GM19324 (cell line): Measurements from ENCODE around the gene SERPINB3.
"Not testable (repeated sequence)": the region's sequence is repeated elsewhere in the genome, so short reads cannot be mapped to it uniquely, and the experiment has no call there.

Experiments used
- ATAC-seq: cut with Tn5 transposase; IDR thresholded peaks from one replicate; pipeline ENCODE4 v1.9.1; 2021; ENCODE audit warnings: mild to moderate bottlenecking, moderate library complexity; ENCODE audit not compliant: unreplicated experiment, low FRiP score

SERPINB3 gene

DNA sequence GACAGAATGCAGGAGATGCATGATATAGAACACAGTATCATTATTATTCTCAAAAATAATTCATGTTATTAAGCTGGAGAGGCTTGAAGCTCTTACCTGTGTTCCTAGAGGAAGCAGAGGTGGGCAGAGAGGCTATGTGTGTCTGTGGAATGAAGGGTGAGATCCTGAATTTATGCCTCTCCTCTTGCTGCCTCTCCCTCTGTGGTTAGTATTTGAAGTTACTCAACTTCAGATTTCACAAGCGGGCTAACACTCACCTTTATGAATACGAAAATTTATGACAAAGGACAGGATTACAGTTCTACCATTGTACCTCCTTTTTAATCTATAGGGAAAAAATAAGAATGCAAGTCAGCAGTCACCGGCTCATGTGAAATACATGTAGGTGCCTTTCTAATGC, at the start of gene SERPINB3:
TSS of gene SERPINB3 (minus strand) at position 144 of the 400 bp plus-strand sequence. CDS start 677 bp downstream, outside the sequence.
- ATAC-seq = not testable (repeated sequence)

DNA sequence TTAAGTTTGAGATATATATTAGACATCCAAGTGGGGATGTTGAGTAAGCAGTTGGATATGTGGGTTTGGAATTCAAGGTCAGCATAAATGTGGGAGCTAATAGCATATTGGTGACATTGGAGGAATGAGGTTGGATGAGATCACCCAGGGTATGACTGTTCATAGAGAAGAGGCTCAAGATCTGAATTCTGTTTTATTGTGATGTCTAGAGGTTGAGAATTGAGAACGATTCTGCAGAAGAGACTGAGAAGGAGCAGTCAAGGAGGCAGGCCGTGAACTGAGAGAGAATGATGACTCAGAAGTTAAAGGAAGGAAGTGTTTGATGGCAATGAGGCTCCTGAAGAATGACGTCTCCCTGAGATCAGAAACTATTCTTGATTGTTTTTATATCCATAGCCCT, 47.0 kb upstream of the SERPINB3 start:
- no peak for ATAC-seq

DNA sequence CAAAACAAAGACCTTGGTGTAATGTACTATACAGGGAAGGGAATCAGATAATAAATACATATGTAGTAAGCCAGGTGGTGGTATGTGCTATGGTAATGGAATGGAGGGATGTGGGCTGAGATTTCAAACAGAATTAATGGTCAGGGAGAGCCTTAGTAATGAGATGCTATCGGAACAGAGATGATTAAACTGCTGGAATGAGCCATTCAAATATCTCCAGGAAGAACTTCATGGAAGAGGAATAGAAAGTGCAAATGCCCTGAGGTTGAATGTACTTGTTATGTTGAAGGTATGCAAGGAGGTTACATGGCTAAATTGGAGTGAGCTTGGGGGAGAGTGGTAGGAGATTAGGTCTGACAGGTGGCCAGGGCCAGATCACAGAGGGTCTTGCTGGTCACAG, 46.1 kb upstream of the SERPINB3 start:
- ATAC-seq = no peak

DNA sequence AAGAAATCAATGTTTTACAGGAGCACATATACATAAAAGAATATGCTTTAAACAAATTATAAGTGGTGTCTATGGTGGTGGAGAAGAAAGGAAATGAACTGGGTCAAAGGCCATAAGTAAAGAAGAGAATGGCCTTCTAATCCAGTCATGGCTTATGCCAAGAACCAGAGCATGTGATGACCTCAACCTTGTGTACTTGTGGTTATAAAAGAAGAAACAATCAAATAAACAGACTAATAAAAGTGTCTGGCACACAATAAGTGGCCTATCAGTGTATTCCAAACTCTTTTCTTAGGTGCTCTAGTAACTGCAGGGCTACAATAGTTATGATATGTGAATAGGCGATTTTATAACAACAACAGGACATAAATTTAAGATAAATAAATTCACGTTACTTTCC, 43.7 kb upstream of the SERPINB3 start:
- ATAC-seq = no peak

DNA sequence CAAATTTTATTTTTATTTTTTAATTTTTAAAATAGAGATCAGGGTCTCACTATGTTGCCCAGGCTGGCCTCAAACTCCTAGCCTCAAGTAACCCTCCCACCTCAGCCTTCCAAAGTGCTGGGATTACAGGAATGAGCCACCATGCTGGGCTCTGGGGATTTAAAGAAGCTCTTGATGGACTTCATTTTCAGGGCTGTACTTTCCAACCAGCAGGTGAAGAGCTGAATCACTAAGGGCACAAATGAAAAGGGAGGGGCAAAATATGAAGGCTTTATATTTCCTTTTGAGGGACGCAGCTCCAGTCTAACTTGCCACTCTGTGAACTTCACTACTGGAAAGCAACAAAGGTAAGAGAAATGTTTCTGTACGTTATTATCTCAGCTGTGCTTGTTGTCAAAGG, 41.0 kb upstream of the SERPINB3 start, which contains the start of gene SERPINB11:
TSS of gene SERPINB11 (plus strand) at position 301 of the 400 bp plus-strand sequence. CDS start 7,234 bp downstream, outside the sequence.
- ATAC-seq = no peak

DNA sequence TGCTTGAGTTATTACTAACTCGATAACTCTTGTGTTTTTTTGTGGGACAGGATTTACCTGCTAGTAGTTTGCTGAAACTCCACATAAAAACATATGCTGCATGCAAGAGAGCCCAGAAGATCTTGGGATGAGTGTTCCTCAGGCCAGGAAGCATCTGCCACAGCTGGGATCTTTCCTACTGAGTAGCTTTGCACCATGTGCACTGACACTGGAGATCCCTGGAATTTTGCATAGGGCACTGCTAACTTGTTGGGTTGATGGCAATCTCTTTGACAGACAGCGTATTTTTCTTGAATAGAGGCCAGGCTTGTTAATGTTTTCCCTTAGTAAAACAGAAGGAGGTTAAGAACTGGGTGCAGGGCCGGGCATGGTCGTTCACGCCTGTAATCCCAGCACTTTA, 40.3 kb upstream of the SERPINB3 start:
- no peak for ATAC-seq

DNA sequence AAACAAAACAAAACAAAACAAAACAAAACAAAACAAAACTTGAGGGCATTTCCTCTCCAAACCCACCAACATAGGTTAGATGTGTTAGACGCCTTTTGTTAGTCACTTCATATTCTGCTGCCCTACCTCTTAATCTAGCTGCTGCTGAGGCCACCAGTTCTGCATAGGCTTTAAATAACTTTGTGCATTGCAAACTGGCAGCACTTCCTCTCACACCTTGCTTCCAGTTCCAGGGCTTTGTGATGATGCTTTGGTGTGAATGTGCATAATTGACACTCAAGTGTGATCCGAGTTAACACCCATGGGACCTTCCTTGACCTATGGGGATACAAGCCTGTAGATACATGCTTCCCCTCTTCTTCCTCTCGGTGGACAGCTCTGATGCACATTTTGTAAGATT, 38.8 kb upstream of the SERPINB3 start:
- ATAC-seq = no peak

DNA sequence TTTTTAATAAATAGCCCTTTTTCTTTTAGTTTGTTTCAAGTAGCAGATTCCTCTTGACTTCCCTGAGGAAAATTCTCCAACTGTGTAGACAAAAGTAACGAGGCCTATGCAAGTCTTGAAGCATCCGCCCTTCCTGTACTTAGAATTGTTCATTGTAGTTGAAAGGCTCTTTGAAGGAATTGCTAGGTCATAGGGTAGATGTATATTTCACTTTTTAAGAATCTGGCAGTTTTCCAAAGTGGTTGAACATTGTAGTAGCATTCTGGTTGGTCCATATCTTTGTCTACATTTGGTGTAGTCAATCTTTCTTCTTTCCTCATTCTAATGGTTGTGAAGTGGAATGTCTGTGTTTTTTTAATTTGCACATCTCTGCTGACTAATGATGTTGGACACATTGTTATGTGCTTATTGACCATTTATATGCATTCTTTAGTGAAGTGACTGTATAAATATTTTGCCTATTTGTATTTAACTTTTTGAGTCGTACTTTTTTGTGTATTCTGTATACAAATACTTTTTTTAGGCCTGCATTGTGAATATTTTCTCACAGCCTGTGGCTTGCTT, 35.5 kb upstream of the SERPINB3 start:
- ATAC-seq = no peak

DNA sequence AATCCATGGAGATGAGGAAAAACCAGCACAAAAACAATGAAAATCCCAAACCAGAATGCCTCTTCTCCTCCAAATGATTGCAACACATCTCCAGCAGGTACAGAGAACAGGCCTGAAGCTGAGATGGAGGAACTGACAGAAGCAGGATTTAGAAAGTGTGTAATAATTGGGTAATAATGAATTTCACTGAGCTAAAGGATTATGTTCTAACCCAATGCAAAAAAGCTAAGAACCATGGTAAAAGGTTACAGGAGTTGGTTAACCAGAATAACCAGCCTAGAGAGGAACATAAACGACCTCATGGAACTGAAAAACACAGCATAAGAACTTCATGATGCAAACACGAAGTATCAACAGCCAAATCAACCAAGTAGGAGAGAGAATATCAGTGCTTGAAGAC, 27.4 kb upstream of the SERPINB3 start:
- ATAC-seq = no peak

DNA sequence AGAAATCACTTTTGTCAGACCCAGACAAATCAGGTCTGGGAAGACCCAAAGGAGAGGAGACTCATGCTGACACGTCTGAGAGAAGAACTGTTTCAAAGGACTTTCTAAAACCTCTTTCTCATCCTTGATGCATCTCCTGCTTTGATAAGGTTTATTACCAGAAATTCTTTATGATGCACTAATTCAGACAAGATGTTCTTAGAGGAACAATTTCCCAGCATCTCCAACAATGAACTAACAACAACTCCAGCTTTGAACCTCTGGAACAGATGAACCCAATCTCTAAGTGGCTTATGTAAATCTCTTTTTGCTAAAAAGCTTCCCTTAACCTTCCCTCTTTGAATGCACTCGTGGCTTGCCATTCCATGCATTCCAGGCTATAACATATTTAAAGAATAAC, 25.2 kb upstream of the SERPINB3 start:
- ATAC-seq = no peak

DNA sequence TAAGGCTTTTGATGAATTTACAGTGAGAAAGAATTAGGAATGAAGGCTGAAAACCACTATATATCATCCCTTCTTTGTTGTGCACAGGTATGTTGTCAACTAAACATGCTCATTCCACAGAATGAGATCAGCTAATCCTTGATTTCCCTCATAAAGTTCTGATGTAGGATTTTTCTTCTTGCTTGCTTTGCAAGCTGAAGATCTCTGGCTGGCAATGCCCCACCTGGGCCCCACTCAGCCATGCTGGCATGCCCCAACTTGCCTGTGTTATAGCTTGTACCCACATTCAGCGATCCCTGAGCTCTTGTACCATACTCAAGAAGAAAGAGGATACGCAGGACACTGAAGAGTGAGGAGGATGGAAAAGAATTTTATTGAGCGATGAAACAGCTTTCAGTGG, 23.0 kb upstream of the SERPINB3 start:
- no peak for ATAC-seq

DNA sequence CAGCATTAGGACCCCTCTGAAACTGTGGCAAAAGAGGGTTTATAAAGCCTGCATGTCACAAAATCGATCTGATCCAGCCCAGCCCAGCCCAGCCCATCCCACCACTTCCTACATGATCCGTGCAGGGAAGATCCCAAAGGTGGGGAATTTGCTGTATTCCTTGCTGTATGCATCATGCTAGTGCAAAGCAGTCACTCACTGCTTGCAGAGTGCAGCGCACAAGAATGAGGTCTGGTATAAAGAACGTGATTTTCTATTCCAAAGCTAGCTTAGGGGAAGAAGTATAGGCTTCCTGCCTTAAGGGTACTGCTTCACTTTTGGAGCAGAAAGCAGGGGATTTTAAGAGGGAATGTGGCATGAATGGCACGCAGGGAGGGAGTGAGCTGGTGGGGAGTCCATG, 22.2 kb upstream of the SERPINB3 start:
- no peak for ATAC-seq

DNA sequence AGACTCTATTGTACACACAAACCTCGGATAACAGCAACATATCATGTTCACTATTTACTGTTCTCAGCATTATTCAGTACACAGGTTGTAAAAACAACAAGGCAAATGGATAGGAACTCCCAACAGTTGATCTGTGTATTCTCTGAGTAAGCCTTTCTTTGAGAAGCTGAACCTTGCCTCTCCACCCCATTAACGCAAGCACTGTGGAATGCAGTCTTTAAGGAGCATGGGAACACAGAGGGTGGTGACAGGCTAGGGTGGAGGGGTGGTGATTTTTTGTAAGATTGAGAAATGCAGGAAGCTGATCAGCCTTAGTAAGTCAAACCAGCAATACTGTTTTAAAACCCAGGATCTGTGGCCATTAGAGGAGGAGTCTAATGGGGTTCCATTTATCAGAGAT, 21.5 kb upstream of the SERPINB3 start:
- no peak for ATAC-seq

DNA sequence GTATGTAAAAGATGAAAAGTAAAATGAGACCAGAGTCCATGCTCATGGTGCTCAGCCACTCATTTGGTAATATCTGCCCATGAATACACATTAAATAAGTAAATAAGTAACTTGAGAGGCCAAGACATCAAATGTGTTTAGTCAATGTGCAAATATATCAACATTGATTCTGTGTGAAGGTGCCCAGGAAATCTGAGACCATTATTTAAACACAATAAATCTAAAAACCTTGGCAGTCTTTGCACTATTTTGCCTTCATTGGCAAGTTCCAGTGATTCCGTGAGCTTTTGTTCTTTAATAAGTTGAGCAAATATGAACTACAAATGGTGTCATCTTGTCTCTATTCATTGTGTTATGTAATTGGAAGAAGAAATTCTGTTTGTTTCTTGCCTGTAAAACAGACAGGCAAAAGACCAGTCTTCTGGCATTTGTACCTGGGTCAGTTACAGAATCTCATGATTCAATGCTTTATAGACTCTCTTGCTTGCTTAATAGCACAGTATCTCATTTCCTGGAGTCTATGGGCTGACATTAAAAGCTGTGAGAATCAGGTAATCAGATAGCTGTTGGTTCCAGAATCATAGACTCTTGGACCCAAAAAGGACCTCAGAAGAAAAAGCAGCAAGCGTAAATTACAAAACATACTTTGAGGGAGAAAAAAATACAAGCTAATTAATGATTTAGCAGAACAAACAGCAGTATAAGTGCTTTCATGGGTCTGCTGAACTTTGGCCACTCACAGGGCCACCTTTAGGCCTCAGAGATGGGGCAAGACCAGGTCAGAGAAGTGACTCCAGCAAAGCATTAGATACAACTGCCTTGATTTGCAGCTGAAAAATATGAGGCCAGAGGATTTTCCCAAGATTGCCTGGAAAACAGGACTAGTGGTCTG, 20.0 kb upstream of the SERPINB3 start:
- no peak for ATAC-seq

DNA sequence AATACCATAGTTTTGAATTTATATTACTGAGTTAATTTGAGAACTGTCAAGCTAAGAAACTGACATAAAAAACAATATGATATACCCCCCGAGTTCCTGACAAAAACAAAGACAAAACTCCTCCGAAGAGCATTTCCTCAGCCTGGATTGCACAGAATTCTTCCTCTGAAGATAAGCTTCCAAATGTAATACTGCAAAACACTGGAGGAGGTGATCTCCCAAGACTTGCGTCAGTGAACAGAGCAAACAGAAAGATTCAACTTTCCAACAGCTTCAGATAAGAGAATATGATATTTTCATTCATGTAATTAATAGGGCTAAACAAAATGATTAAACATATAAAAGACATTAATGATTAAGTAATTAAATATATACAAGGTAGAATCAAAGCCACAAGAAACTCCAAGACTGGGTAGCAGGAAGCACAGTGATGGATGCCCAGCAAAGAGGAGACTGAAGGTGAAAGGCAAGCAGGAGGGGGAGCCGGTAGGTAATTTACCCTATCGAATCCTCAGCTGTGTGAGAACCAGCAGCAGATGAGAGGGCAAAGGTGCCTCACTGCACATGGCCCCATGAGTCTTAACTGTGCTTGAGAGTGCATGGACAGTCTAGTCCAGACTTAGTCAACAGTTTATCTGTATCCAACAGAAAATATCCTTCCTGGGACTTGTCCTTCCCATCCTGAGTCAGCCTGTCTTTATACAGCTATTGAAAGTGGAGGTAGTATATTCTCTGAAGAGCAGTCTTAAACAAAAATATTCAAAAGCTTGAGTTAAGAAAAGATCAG, 18.3 kb upstream of the SERPINB3 start:
- ATAC-seq = no peak

DNA sequence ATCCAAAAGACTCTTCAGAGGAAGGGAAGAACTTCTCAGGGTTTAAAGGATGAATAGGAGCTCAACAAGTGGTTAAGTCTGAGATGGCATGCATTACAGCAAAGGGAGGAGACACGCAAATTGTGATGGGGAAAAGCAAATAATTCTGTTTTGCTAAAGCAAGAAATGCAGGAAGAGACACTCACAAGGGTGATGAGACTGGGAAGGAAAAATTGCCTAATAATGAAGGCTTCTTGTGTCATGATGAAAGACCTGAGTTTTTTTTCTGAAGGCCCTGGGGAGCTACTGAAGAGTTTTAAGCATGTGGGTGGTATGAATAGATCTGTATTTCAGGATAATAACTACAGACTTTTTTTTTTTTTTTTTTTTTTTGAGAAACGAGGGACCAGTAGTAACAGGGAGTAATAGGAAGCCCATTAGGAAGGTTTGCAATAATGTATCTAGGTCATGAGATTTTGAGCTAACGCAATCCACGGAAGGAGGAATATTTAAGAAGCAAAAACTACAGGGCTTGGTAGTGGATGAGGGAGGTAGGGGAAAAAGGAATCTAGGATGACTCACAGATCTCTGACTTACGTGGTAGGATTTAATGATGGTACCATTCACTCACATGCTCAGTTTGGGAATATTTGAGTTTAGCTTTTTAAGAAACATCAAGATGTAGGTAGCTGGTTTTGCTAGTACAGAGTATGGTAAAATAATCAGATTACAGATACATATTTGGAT, 16.0 kb upstream of the SERPINB3 start:
- no peak for ATAC-seq

DNA sequence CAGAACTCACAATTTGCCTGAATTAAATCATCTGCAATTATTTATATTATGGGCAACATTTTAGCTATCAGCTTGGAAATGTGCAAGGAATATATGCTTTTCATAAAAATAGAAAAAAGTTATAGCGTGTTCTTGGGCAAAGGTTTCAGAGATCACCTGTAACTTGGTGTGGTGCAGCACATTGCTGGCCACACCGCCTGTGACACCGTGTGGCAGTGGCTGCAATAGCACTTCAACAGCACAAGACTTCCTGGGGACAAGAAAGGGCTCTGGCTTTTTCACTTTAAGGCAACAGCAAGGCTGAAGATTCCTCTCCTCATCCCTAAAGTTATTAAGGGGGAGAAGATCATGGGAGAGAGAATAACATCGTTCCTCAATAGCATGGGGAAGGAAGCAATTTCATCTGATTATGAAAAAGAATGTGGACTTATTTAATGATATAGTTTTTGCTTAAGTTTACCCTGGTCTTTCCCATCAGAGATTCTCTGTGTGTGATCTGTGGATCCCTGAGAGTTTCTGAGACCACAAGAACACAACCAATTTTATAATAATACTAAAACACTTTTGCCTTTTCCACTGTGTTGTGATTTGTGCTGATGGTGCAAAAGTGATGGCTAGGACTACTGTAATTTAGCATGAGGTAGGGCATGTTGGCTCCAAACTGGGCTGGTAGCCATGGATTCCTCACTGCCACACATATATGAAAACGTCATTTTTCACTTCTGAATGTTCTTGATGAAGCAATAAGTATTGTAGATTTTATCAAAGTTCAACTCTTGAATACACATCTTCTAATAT, 15.0 kb upstream of the SERPINB3 start:
- peak; percentile 86 for ATAC-seq

DNA sequence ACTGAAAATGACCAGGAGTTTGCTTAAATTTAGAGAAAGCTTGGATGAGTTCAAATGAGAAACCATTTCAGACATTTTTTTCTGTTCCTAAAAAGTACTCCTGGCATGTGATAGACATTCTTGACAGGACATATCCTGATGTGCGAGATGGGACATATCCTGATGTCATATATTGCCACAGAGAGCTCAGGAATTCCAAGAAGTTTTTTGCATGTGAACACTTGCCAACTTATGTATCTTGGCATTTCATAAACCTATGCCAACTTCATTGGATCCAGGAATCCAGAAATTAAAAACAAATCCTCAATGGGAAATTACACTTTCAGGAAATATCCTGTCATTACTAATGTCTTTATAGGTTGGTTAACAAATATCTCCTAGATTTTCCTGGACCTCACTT, 2.9 kb upstream of the SERPINB3 start:
- no peak for ATAC-seq

DNA sequence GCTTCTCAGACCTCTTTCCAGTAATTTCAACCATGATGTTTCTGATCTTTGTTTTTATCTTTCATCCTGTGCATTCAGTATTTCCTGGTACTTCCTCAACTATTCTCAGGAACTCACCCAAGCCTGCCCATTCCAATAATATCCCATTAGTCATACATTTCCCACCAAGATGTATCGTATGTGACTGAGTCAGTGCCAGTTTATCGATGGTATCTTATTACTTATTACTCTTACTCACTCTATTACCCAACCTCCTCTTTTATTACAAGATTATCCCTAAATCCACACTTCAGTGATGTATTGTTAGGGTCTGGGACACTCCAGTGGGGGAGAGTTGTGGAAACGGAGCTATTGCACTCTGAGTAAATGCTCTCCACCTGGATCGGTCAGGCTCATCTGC, 2.8 kb downstream of the SERPINB3 start:
- not testable (repeated sequence) for ATAC-seq

DNA sequence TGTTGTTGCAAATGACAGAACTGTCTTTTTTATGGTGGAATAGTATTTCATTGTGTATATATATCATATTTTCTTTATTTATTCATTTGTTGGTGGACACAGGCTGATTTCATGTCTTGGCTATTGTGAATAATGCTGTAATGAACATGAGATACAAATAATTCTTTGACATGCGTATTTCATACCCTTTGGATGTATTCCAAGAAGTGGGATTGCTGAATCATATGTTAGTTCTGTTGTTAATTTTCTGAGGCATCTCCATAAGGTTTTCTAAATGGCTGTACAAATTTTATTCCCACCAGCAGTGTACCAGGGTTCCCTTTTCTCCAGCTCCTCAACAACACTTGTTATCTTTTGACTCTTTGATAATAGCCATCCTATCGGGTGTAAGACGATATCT, 11.4 kb downstream of the SERPINB3 start:
- not testable (repeated sequence) for ATAC-seq
